Trophoblast cell (in vitro differentiated cells and primary cell): ENCODE results near the gene CLASP1.

Experiments used
- DNase-seq, 2 donors: peaks; one replicate each; pipeline ENCODE4 v3.0.0-alpha.2; 2016
- H2AFZ ChIP-seq: 2 replicates; pipeline ENCODE4 v1.6.1; 2013; ENCODE audit warnings: low read length, moderate library complexity, mild to moderate bottlenecking; ENCODE audit not compliant: insufficient read depth, poor library complexity
- H2AK5ac ChIP-seq: 2 replicates; pipeline ENCODE4 v1.6.1; 2013; ENCODE audit warnings: mild to moderate bottlenecking, low read length
- H2BK120ac ChIP-seq: 2 replicates; pipeline ENCODE4 v1.6.1; 2013; ENCODE audit warnings: low read length, mild to moderate bottlenecking, moderate library complexity; ENCODE audit not compliant: insufficient read depth, poor library complexity
- H2BK12ac ChIP-seq: 2 replicates; pipeline ENCODE4 v1.6.1; 2013; ENCODE audit warnings: mild to moderate bottlenecking, low read length, moderate library complexity
- H2BK5ac ChIP-seq: 2 replicates; pipeline ENCODE4 v1.6.1; 2013; ENCODE audit warnings: low read length, low read depth, moderate library complexity, mild to moderate bottlenecking; ENCODE audit not compliant: poor library complexity
- H3K14ac ChIP-seq: 2 replicates; pipeline ENCODE4 v1.6.1; 2013; ENCODE audit warnings: mild to moderate bottlenecking, low read length
- H3K18ac ChIP-seq: 2 replicates; pipeline ENCODE4 v1.6.1; 2013; ENCODE audit warnings: mild to moderate bottlenecking, low read length
- H3K23ac ChIP-seq: 2 replicates; pipeline ENCODE4 v1.6.1; 2013; ENCODE audit warnings: low read length
- H3K27ac ChIP-seq: 2 replicates; pipeline ENCODE4 v1.5.1; 2013; ENCODE audit warnings: low read depth, mild to moderate bottlenecking, inconsistent platforms, low read length, moderate library complexity
- H3K27me3 ChIP-seq: 2 replicates; pipeline ENCODE4 v1.6.1; 2013; ENCODE audit warnings: inconsistent platforms, mild to moderate bottlenecking, low read length, moderate library complexity; ENCODE audit not compliant: insufficient read depth
- H3K36me3 ChIP-seq, 2 experiments: 1 replicate in 1 of 2; 2 replicates in 1 of 2; pipeline ENCODE4 v1.6.1; 2013; ENCODE audit warnings: low read length in 2 of 2, mild to moderate bottlenecking in 2 of 2, moderate library complexity in 1 of 2; ENCODE audit not compliant: insufficient read depth in 2 of 2, control insufficient read depth in 1 of 2
- H3K4ac ChIP-seq: 2 replicates; pipeline ENCODE4 v1.6.1; 2013; ENCODE audit warnings: low read depth, mild to moderate bottlenecking, low read length, moderate library complexity
- H3K4me1 ChIP-seq, 2 experiments: 1 replicate in 1 of 2; 2 replicates in 1 of 2; pipeline ENCODE4 v1.6.1; 2013; ENCODE audit warnings: low read length in 2 of 2, mild to moderate bottlenecking in 2 of 2, moderate library complexity in 1 of 2; ENCODE audit not compliant: insufficient read depth in 2 of 2, control insufficient read depth in 1 of 2
- H3K4me2 ChIP-seq: 2 replicates; pipeline ENCODE4 v1.6.1; 2013; ENCODE audit warnings: inconsistent platforms, mild to moderate bottlenecking, low read length, moderate library complexity
- H3K4me3 ChIP-seq: 2 replicates; pipeline ENCODE4 v1.5.1; 2013; ENCODE audit warnings: mild to moderate bottlenecking, low read depth, low read length, inconsistent platforms
- H3K79me1 ChIP-seq: one replicate; pipeline ENCODE4 v1.6.1; 2013; ENCODE audit warnings: low read length
- H3K79me2 ChIP-seq: 2 replicates; pipeline ENCODE4 v1.6.1; 2013; ENCODE audit warnings: low read length, mild to moderate bottlenecking; ENCODE audit not compliant: control insufficient read depth, insufficient read depth, poor library complexity
- H3K9ac ChIP-seq: 2 replicates; pipeline ENCODE4 v1.6.1; 2013; ENCODE audit warnings: mild to moderate bottlenecking, low read length
- H3K9me3 ChIP-seq: 2 replicates; pipeline ENCODE4 v1.6.1; 2013; ENCODE audit warnings: low read depth, mild to moderate bottlenecking, control low read depth, inconsistent platforms, low read length; ENCODE audit not compliant: insufficient read depth
- H4K12ac ChIP-seq: 2 replicates; pipeline ENCODE4 v1.6.1; 2013; ENCODE audit warnings: low read depth, mild to moderate bottlenecking, low read length, moderate library complexity
- H4K8ac ChIP-seq: 2 replicates; pipeline ENCODE4 v1.6.1; 2013; ENCODE audit warnings: low read depth, mild to moderate bottlenecking, low read length, moderate library complexity
- H4K91ac ChIP-seq: one replicate; pipeline ENCODE4 v1.6.1; 2013; ENCODE audit warnings: low read depth, mild to moderate bottlenecking, low read length, moderate library complexity
- WGBS: extraction: QIAGEN DNeasy Blood & Tissue Kit; methylation state at CpG from one replicate; pipeline ENCODE4 v1.1.7; 2013; ENCODE audit warnings: missing lambda C conversion rate; ENCODE audit not compliant: insufficient read length, insufficient coverage; ENCODE audit errors: extremely low coverage; 5-methylcytosine and 5-hydroxymethylcytosine counted together

CLASP1 gene

GRCh38 chr2:121504316-121504715 is 144.9 kb downstream of the CLASP1 start:
- no peaks in the 10 kb centered on the region for H3K79me2 ChIP-seq
- no peak overlapping the region for H2BK120ac ChIP-seq
- H2AFZ ChIP-seq, result no peak overlapping the region
- no peak overlapping the region for H4K12ac ChIP-seq
- H3K4me3 ChIP-seq, result no peak overlapping the region
- H4K8ac ChIP-seq, result no peak overlapping the region
- peaks cover 0 to 6% of the 10 kb centered on the region in 2 experiments for H3K36me3 ChIP-seq
- H4K91ac ChIP-seq, result no peak overlapping the region
- H3K27me3 ChIP-seq, result no peaks in the 10 kb centered on the region
- no peak overlapping the region for H2BK5ac ChIP-seq
- H2AK5ac ChIP-seq, result no peak overlapping the region
- H3K9me3 ChIP-seq, result no peaks in the 10 kb centered on the region
- H3K14ac ChIP-seq, result no peak overlapping the region
- no peaks in the 10 kb centered on the region for H3K79me1 ChIP-seq
- no peak overlapping the region for H3K18ac ChIP-seq
- H3K27ac ChIP-seq, result no peak overlapping the region
- no CpG with 5 or more reads among the region's 2 CpGs for whole genome bisulfite sequencing
- no peak overlapping the region for H3K4ac ChIP-seq
- H2BK12ac ChIP-seq, result no peak overlapping the region
- H3K23ac ChIP-seq, result no peak overlapping the region
- H3K4me2 ChIP-seq, result no peak overlapping the region
- DNase-seq, result peak in 1 of 2 donors; percentile 72
- H3K4me1 ChIP-seq, result peaks cover 2 to 7% of the 10 kb centered on the region in 2 experiments
- H3K9ac ChIP-seq, result no peak overlapping the region

DNA sequence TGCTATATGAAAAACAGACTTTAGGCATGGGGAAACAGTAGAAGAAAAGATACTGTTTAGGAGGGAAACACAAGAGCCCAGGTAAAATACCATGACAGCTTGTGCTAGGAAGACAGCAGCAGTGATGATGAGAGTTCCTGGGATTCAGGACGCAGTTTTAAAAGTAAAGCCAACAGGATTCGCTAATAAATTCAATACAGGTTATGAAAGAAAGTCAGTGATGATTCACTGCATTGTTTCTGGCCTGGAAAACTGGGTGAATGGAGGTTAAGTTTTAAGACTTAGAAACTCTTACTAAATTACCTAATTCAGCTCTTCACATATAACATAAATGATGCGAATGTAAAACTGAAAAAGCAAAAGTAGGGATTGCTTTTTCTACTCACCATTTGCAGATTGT is 146.5 kb downstream of the CLASP1 start:
- Histone ChIP-seq H3K27ac (no peak overlapping the region), H3K18ac (no peak overlapping the region), H3K9me3 (no peaks in the 10 kb centered on the region), H3K79me1 (no peaks in the 10 kb centered on the region), H2BK5ac (no peak overlapping the region), H4K91ac (no peak overlapping the region), H3K4me2 (no peak overlapping the region), H4K12ac (no peak overlapping the region), H3K4me3 (no peak overlapping the region), H2BK120ac (no peak overlapping the region), H3K9ac (no peak overlapping the region), H2AFZ (no peak overlapping the region), H3K79me2 (no peaks in the 10 kb centered on the region), H3K4ac (no peak overlapping the region), H3K14ac (no peak overlapping the region), H3K27me3 (no peaks in the 10 kb centered on the region), H3K23ac (no peak overlapping the region), H3K36me3 (peaks cover 0 to 6% of the 10 kb centered on the region in 2 experiments), H2AK5ac (no peak overlapping the region), H3K4me1 (peaks cover 2 to 7% of the 10 kb centered on the region in 2 experiments), H4K8ac (no peak overlapping the region), H2BK12ac (no peak overlapping the region)
- DNase-seq, result peak in 1 of 2 donors; percentile 39
- WGBS, result no CpG with 5 or more reads among the region's 3 CpGs

DNA sequence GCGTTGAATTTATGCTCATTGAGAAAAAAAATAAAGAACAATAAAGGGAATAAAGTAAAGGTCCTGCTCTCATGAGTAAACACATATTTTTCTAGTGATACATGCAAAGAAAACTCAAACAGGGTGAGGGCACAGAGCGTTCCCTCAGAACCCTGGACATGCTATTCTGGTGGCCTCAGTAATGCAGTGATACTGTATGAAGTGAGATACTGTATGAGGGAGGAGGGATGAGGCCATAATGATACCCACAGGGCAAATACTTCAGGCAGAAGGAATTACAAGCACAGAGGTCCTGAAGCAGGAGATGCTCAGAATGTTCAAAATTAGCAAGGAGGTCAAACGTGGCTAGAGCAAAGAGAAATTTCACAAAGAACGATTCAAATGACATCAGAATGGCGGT is 147.0 kb downstream of the CLASP1 start:
- WGBS, result no CpG with 5 or more reads among the region's 5 CpGs

DNA sequence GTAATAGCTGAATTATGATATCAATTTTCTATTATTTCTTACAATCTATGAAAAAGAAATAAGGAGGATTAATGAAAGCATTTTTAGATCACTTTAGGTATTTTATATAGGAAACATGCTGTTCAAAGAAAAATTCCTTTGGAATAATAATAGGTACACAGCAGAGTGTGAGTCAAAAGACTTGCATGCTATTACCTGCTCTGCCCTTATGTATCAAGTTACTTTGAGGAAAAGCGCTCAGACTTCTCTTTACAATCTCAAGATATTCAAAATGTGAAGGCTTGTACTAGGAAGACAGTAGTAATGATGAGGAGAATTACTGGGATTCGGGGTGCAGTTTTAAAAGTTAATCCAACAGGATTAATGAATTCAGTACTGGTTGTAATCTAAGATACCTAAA is 147.7 kb downstream of the CLASP1 start:
- H4K12ac ChIP-seq, result no peak overlapping the region
- H2BK5ac ChIP-seq, result no peak overlapping the region
- H3K23ac ChIP-seq, result no peak overlapping the region
- H3K4ac ChIP-seq, result no peak overlapping the region
- no peak overlapping the region for H3K9ac ChIP-seq
- no peak overlapping the region for H3K14ac ChIP-seq
- no peak overlapping the region for H2AK5ac ChIP-seq
- H3K79me1 ChIP-seq, result no peaks in the 10 kb centered on the region
- no peak overlapping the region for H2AFZ ChIP-seq
- H3K27ac ChIP-seq, result no peak overlapping the region
- no CpG with 5 or more reads among the region's 2 CpGs for WGBS
- H3K79me2 ChIP-seq, result no peaks in the 10 kb centered on the region
- no peak overlapping the region for H3K18ac ChIP-seq
- H3K27me3 ChIP-seq, result no peaks in the 10 kb centered on the region
- H2BK12ac ChIP-seq, result no peak overlapping the region
- peak in 1 of 2 donors; percentile 68 for DNase-seq
- H3K36me3 ChIP-seq, result peaks cover 0 to 7% of the 10 kb centered on the region in 2 experiments
- peaks cover 2 to 7% of the 10 kb centered on the region in 2 experiments for H3K4me1 ChIP-seq
- H3K4me2 ChIP-seq, result no peak overlapping the region
- H3K9me3 ChIP-seq, result no peaks in the 10 kb centered on the region
- no peak overlapping the region for H2BK120ac ChIP-seq
- no peak overlapping the region for H3K4me3 ChIP-seq
- no peak overlapping the region for H4K8ac ChIP-seq
- no peak overlapping the region for H4K91ac ChIP-seq

More for the DNA sequence above, 147.0 kb downstream of the CLASP1 start:
- Histone ChIP-seq H3K9ac (no peak overlapping the region), H2BK12ac (no peak overlapping the region), H2BK5ac (no peak overlapping the region), H3K4ac (no peak overlapping the region), H3K27me3 (no peaks in the 10 kb centered on the region), H3K4me3 (no peak overlapping the region), H3K4me2 (no peak overlapping the region), H3K18ac (no peak overlapping the region), H3K14ac (no peak overlapping the region), H3K79me1 (no peaks in the 10 kb centered on the region), H2AK5ac (no peak overlapping the region), H3K4me1 (peaks cover 2 to 7% of the 10 kb centered on the region in 2 experiments), H3K79me2 (no peaks in the 10 kb centered on the region), H2BK120ac (no peak overlapping the region), H4K91ac (no peak overlapping the region), H3K36me3 (peaks cover 0 to 6% of the 10 kb centered on the region in 2 experiments), H3K9me3 (no peaks in the 10 kb centered on the region), H4K12ac (no peak overlapping the region), H3K23ac (no peak overlapping the region), H4K8ac (no peak overlapping the region), H3K27ac (no peak overlapping the region), H2AFZ (no peak overlapping the region)
- DNase-seq, result peak; percentile 79 to 93
